Activated CD8-positive, alpha-beta T cell treated with anti-CD3 and anti-CD28 coated beads for 36 hours (primary cell): ENCODE data around the gene FAM177A1. TPM values are rescaled to one million over a fixed set of nuclear protein-coding genes. Genes with fewer than 3 reads are reported as not detected.

Experiments used
- ATAC-seq: fragments of 200-7000 bp; cut with Tn5 transposase; one replicate; pipeline ENCODE4 v1.10.0; 2021; ENCODE audit warnings: mild to moderate bottlenecking, moderate library complexity
- CTCF ChIA-PET: fragments of 350-600 bp; sonication (Branson Sonifier 250); formaldehyde crosslinking; loops from one replicate; lab custom pipeline; 2021; ENCODE audit warnings: antibody characterized with exemption; lab: Charles Lee
- POLR2A ChIA-PET: fragments of 350-600 bp; sonication (Branson Sonifier 250); formaldehyde crosslinking; loops from one replicate; lab custom pipeline; 2021; ENCODE audit warnings: antibody characterized with exemption; lab: Charles Lee
- DNase-seq: peaks from one replicate; pipeline ENCODE4 v3.0.0-alpha.2; 2020
- H3K27ac Mint-ChIP-seq: one replicate; pipeline ENCODE4 v1.8.0; 2021; ENCODE audit warnings: mild to moderate bottlenecking, mixed read lengths
- H3K27me3 Mint-ChIP-seq: one replicate; pipeline ENCODE4 v1.8.0; 2021; ENCODE audit warnings: mixed read lengths
- H3K36me3 Mint-ChIP-seq: one replicate; pipeline ENCODE4 v1.8.0; 2021; ENCODE audit warnings: low read depth, mixed read lengths
- H3K4me1 Mint-ChIP-seq: one replicate; pipeline ENCODE4 v1.8.0; 2021; ENCODE audit warnings: low read depth, mixed read lengths
- H3K4me3 Mint-ChIP-seq: one replicate; pipeline ENCODE4 v1.8.0; 2021; ENCODE audit warnings: mild to moderate bottlenecking, moderate library complexity, mixed read lengths
- H3K9me3 Mint-ChIP-seq: one replicate; pipeline ENCODE4 v1.8.0; 2021; ENCODE audit warnings: mixed read lengths
- CTCF ChIP-seq: fragments of 200-600 bp; IDR thresholded peaks from one replicate; pipeline ENCODE4 v1.8.0; 2022; ENCODE audit warnings: antibody characterized with exemption, mild to moderate bottlenecking
- intact Hi-C: fragments of 100-400 bp; cut with micrococcal nuclease; formaldehyde crosslinking; loops from one replicate; pipeline ENCODE4 v1.10.0; 2022
- total RNA-seq, 2 experiments: library from RNA; stranded (reverse); gene quantifications; one replicate each; pipeline ENCODE4 v1.2.3, GENCODE V29; 2021

The FAM177A1 gene
- total RNA-seq, 2 experiments from 2014 or later: 28.0 to 35.8 TPM

GRCh38 chr14:35107866-35108265 is 61.8 kb downstream of the FAM177A1 start:
- H3K9me3 Mint-ChIP-seq: no peaks in the 10 kb centered on the region
- CTCF ChIA-PET: interaction anchor here (1.4 kb wide), 1 partner anchor 306 kb away, joined by 3 read pairs; no protein-coding TSS in a partner anchor

GRCh38 chr14:35112641-35113040 is 66.6 kb downstream of the FAM177A1 start:
- ChIA-PET POLR2A (interaction anchor here (0.7 to 1.5 kb wide), 2 partner anchors 10 to 72 kb away, joined by 3 to 9 read pairs; partner anchors contain the start of genes PPP2R3C and PRORP), CTCF (no interaction called here)
- peaks cover 22% of the 10 kb centered on the region for H3K4me1 Mint-ChIP-seq
- no peak for DNase-seq
- no peak for TF ChIP-seq CTCF
- intact Hi-C loops: no loop called here
- ATAC-seq: no peak
- no peaks in the 10 kb centered on the region for H3K27me3 Mint-ChIP-seq
- H3K36me3 Mint-ChIP-seq: peaks cover 46% of the 10 kb centered on the region
- no peak overlapping the region for H3K4me3 Mint-ChIP-seq
- H3K9me3 Mint-ChIP-seq: no peaks in the 10 kb centered on the region
- no peak overlapping the region for H3K27ac Mint-ChIP-seq

More at GRCh38 chr14:35107866-35108265, 61.8 kb downstream of the FAM177A1 start:
- no peak overlapping the region for H3K4me3 Mint-ChIP-seq
- ATAC-seq (no peak), DNase-seq (no peak)
- H3K27me3 Mint-ChIP-seq: no peaks in the 10 kb centered on the region
- H3K27ac Mint-ChIP-seq: no peak overlapping the region
- intact Hi-C loops: no loop called here
- peaks cover 35% of the 10 kb centered on the region for H3K36me3 Mint-ChIP-seq
- TF ChIP-seq CTCF: no peak
- POLR2A ChIA-PET: no interaction called here
- peaks cover 11% of the 10 kb centered on the region for H3K4me1 Mint-ChIP-seq

GRCh38 chr14:35113308-35113950 is 67.4 kb downstream of the FAM177A1 start:
- Mint-ChIP-seq H3K4me3 (no peak overlapping the region), H3K27me3 (no peaks in the 10 kb centered on the region), H3K27ac (peak overlapping the region; percentile 32), H3K36me3 (peaks cover 46% of the 10 kb centered on the region), H3K4me1 (peaks cover 23% of the 10 kb centered on the region), H3K9me3 (no peaks in the 10 kb centered on the region)
- no peak for DNase-seq
- CTCF ChIA-PET: interaction anchor here (0.6 kb wide), 1 partner anchor 18 kb away, joined by 3 read pairs; no protein-coding TSS in a partner anchor
- TF ChIP-seq CTCF: no peak
- ATAC-seq: no peak
- intact Hi-C loops: no loop called here
- POLR2A ChIA-PET: interaction anchor here (0.7 to 1.5 kb wide), 2 partner anchors 9 to 71 kb away, joined by 3 to 9 read pairs; partner anchors contain the start of genes PPP2R3C and PRORP

- Mint-ChIP-seq H3K9me3 (no peaks in the 10 kb centered on the region), H3K4me1 (peaks cover 28% of the 10 kb centered on the region), H3K4me3 (no peak overlapping the region), H3K27ac (no peak overlapping the region), H3K36me3 (peaks cover 46% of the 10 kb centered on the region), H3K27me3 (no peaks in the 10 kb centered on the region)
- DNase-seq: no peak
- POLR2A ChIA-PET: no interaction called here
- no peak for ATAC-seq
- TF ChIP-seq CTCF: no peak
- CTCF ChIA-PET: interaction anchor here (0.6 kb wide), 1 partner anchor 19 kb away, joined by 3 read pairs; no protein-coding TSS in a partner anchor
- intact Hi-C loops: no loop called here
These were observed 68.0 kb downstream of the FAM177A1 start for GRCh38 chr14:35114036-35114435.

GRCh38 chr14:35116242-35116641 is 70.2 kb downstream of the FAM177A1 start:
- no peak for TF ChIP-seq CTCF
- Mint-ChIP-seq H3K36me3 (peaks cover 48% of the 10 kb centered on the region), H3K4me1 (peaks cover 43% of the 10 kb centered on the region)

More at GRCh38 chr14:35116242-35116641, 70.2 kb downstream of the FAM177A1 start:
- Mint-ChIP-seq H3K27me3 (no peaks in the 10 kb centered on the region), H3K4me3 (no peak overlapping the region), H3K9me3 (no peaks in the 10 kb centered on the region), H3K27ac (no peak overlapping the region)
- ChIA-PET POLR2A (interaction anchor here (1.8 kb wide), 1 partner anchor 18 kb away, joined by 5 read pairs; no protein-coding TSS in a partner anchor), CTCF (interaction anchor here (1.9 kb wide), 1 partner anchor 292 kb away, joined by 5 read pairs; no protein-coding TSS in a partner anchor)
- intact Hi-C loops: no loop called here
- DNase-seq (no peak), ATAC-seq (no peak)
